Activated CD4-positive, CD25-positive, alpha-beta regulatory T cell treated with anti-CD3 and anti-CD28 coated beads, Interleukin-2, amount 50 U/mL, for 24 hours (primary cell): ENCODE data around the gene CCR6.

Experiments
- ATAC-seq, 2 donors: fragments of 150-1000 bp; cut with Tn5 transposase; one replicate each; pipeline ENCODE4 v1.10.0; 2021; ENCODE audit warnings: mild to moderate bottlenecking in 1 of 2, moderate library complexity in 1 of 2

CCR6 gene

GRCh38 chr6:167099707-167100106 lies 23.2 kb upstream of the CCR6 start:
- no peak for ATAC-seq

GRCh38 chr6:167100241-167100674 lies 22.6 kb upstream of the CCR6 start:
- no peak for ATAC-seq

- no peak for ATAC-seq
Observed at GRCh38 chr6:167102318-167102717, 20.6 kb upstream of the CCR6 start.

GRCh38 chr6:167103041-167103891 lies 19.6 kb upstream of the CCR6 start:
- ATAC-seq = peak; percentile 56 to 62

GRCh38 chr6:167104388-167104787 lies 18.5 kb upstream of the CCR6 start:
- no peak for ATAC-seq

- ATAC-seq = no peak
Observed at GRCh38 chr6:167105060-167105459, 17.8 kb upstream of the CCR6 start.

- no peak for ATAC-seq
Observed at GRCh38 chr6:167106406-167106805, 16.5 kb upstream of the CCR6 start.

- ATAC-seq = peak; percentile 58 to 70
Observed at GRCh38 chr6:167107787-167108186, 15.1 kb upstream of the CCR6 start.

GRCh38 chr6:167108278-167108677 lies 14.6 kb upstream of the CCR6 start:
- no peak for ATAC-seq

- ATAC-seq = no peak
Observed at GRCh38 chr6:167109651-167110050, 13.2 kb upstream of the CCR6 start.

- ATAC-seq = peak in 1 of 2 donors; percentile 9
Observed at GRCh38 chr6:167111597-167111996, 11.3 kb upstream of the CCR6 start.

- ATAC-seq = no peak
Observed at GRCh38 chr6:167112421-167112820, 10.5 kb upstream of the CCR6 start.

GRCh38 chr6:167113047-167113754 lies 9.7 kb upstream of the CCR6 start:
- no peak for ATAC-seq

GRCh38 chr6:167113935-167114910 lies 8.7 kb upstream of the CCR6 start:
- peak; percentile 57 to 66 for ATAC-seq

GRCh38 chr6:167115054-167115453 lies 7.8 kb upstream of the CCR6 start:
- peak; percentile 2 to 5 for ATAC-seq

GRCh38 chr6:167116109-167116837 lies 6.6 kb upstream of the CCR6 start:
- ATAC-seq = no peak

GRCh38 chr6:167116838-167117228 lies 6.1 kb upstream of the CCR6 start:
- ATAC-seq = no peak

GRCh38 chr6:167118006-167118405 lies 4.9 kb upstream of the CCR6 start:
- ATAC-seq = peak; percentile 25 to 36

GRCh38 chr6:167118839-167119238 lies 4.1 kb upstream of the CCR6 start:
- no peak for ATAC-seq

GRCh38 chr6:167119670-167120582 lies 3.0 kb upstream of the CCR6 start:
- peak; percentile 25 to 36 for ATAC-seq

- no peak for ATAC-seq
Observed at GRCh38 chr6:167120583-167120903, 2.4 kb upstream of the CCR6 start.
